SK-N-SH (cell line): ENCODE data around the gene FAM222A.

Source experiments
- CTCF ChIP-seq: fragments of 200-600 bp; sonication (generic); IDR thresholded peaks from 2 replicates; pipeline ENCODE4 v1.6.1; 2017; ENCODE audit warnings: antibody characterized with exemption, mild to moderate bottlenecking, moderate library complexity
- ELF1 ChIP-seq: IDR thresholded peaks from 2 replicates; pipeline ENCODE4 v1.4.0; 2012
- EP300 ChIP-seq, 2 experiments: IDR thresholded peaks; 2 replicates each; pipeline versions ENCODE4 v1.4.0 to v1.6.1; 2012; ENCODE audit warnings: borderline replicate concordance in 1 of 2, low read depth in 1 of 2, low read length in 1 of 2
- MAX ChIP-seq: IDR thresholded peaks from 2 replicates; pipeline ENCODE4 v1.4.0; 2012; ENCODE audit warnings: low read depth
- MEF2A ChIP-seq: IDR thresholded peaks from 2 replicates; pipeline ENCODE4 v1.4.0; 2012; ENCODE audit warnings: low read depth, borderline replicate concordance
- NFIC ChIP-seq: IDR thresholded peaks from 2 replicates; pipeline ENCODE4 v1.4.0; 2012; ENCODE audit warnings: borderline replicate concordance
- NRF1 ChIP-seq: IDR thresholded peaks from 2 replicates; pipeline ENCODE4 v1.6.1; 2012; ENCODE audit warnings: low read depth, mild to moderate bottlenecking, low read length
- POLR2AphosphoS5 ChIP-seq: IDR thresholded peaks from 2 replicates; pipeline ENCODE4 v1.6.1; 2012; ENCODE audit warnings: low read depth, low read length
- TF ChIP-seq, protein P1 (sequence below): IDR thresholded peaks from 2 replicates; pipeline ENCODE4; 2012
- TF ChIP-seq, protein P2 (sequence below): IDR thresholded peaks from 2 replicates; pipeline ENCODE4 v1.4.0; 2012; ENCODE audit warnings: low read depth, borderline replicate concordance

- TF ChIP-seq ELF1: no peak
- TF ChIP-seq MAX: no peak
- TF ChIP-seq NFIC: no peak
- no peak for TF ChIP-seq CTCF
- no peak for TF ChIP-seq MEF2A
- no peak for TF ChIP-seq EP300 (IDR thresholded peaks at IDR 0.05; ENCODE audit: borderline replicate concordance in 1 of 2, low read depth in 1 of 2, low read length in 1 of 2)
- TF ChIP-seq, protein P1, sequence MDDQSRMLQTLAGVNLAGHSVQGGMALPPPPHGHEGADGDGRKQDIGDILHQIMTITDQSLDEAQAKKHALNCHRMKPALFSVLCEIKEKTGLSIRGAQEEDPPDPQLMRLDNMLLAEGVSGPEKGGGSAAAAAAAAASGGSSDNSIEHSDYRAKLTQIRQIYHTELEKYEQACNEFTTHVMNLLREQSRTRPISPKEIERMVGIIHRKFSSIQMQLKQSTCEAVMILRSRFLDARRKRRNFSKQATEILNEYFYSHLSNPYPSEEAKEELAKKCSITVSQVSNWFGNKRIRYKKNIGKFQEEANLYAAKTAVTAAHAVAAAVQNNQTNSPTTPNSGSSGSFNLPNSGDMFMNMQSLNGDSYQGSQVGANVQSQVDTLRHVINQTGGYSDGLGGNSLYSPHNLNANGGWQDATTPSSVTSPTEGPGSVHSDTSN: no peak
- TF ChIP-seq NRF1: no peak
- no peak for TF ChIP-seq POLR2AphosphoS5
- TF ChIP-seq, protein P2, sequence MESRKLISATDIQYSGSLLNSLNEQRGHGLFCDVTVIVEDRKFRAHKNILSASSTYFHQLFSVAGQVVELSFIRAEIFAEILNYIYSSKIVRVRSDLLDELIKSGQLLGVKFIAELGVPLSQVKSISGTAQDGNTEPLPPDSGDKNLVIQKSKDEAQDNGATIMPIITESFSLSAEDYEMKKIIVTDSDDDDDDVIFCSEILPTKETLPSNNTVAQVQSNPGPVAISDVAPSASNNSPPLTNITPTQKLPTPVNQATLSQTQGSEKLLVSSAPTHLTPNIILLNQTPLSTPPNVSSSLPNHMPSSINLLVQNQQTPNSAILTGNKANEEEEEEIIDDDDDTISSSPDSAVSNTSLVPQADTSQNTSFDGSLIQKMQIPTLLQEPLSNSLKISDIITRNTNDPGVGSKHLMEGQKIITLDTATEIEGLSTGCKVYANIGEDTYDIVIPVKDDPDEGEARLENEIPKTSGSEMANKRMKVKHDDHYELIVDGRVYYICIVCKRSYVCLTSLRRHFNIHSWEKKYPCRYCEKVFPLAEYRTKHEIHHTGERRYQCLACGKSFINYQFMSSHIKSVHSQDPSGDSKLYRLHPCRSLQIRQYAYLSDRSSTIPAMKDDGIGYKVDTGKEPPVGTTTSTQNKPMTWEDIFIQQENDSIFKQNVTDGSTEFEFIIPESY: no peak
These were observed 100.3 kb downstream of the FAM222A start for GRCh38 chr12:109813810-109814416.
